Parathyroid adenoma (tissue), 2 donors: ENCODE results near the gene HDAC4.
A peak's percentile ranks its signal among the peaks of the same experiment; 100 is the strongest.

Experiments
- H2AFZ ChIP-seq: fragments of 300-600 bp; sonication (generic); one replicate; pipeline ENCODE4 v1.7.0; 2017; ENCODE audit warnings: antibody characterized with exemption, mild to moderate bottlenecking
- H3K27ac ChIP-seq: fragments of 300-600 bp; sonication (generic); one replicate; pipeline ENCODE4 v1.7.0; 2017
- H3K27me3 ChIP-seq: fragments of 300-600 bp; sonication (generic); one replicate; pipeline ENCODE4 v1.7.0; 2017; ENCODE audit warnings: low read length; ENCODE audit not compliant: control insufficient read depth, insufficient read depth
- H3K36me3 ChIP-seq: fragments of 300-600 bp; sonication (generic); one replicate; pipeline ENCODE4 v1.7.0; 2017; ENCODE audit warnings: low read length; ENCODE audit not compliant: control insufficient read depth, insufficient read depth
- H3K4me1 ChIP-seq: fragments of 300-600 bp; sonication (generic); one replicate; pipeline ENCODE4 v1.7.0; 2017; ENCODE audit warnings: control low read depth
- H3K4me2 ChIP-seq: fragments of 300-600 bp; sonication (generic); one replicate; pipeline ENCODE4 v1.7.0; 2017; ENCODE audit warnings: low read length
- H3K4me3 ChIP-seq: fragments of 300-600 bp; sonication (generic); one replicate; pipeline ENCODE4 v1.7.0; 2017; ENCODE audit warnings: low read depth, low read length
- H3K79me2 ChIP-seq: fragments of 300-600 bp; sonication (generic); one replicate; pipeline ENCODE4 v1.7.0; 2017; ENCODE audit warnings: control low read depth
- H3K9ac ChIP-seq: fragments of 300-600 bp; sonication (generic); one replicate; pipeline ENCODE4 v1.7.0; 2017; ENCODE audit warnings: mild to moderate bottlenecking
- H3K9me3 ChIP-seq: fragments of 300-600 bp; sonication (generic); one replicate; pipeline ENCODE4 v1.7.0; 2017; ENCODE audit warnings: low read length; ENCODE audit not compliant: control insufficient read depth
- CTCF ChIP-seq: fragments of 300-600 bp; sonication (generic); IDR thresholded peaks from one replicate; pipeline ENCODE4 v1.7.0; 2017; ENCODE audit warnings: antibody characterized with exemption, mild to moderate bottlenecking
- donor health status: primary hyperparathyroidism.

The HDAC4 gene

GRCh38 chr2:239311132-239312040 lies 89.4 kb downstream of the HDAC4 start:
- Histone ChIP-seq H3K4me3 (no peak overlapping the region), H3K79me2 (peaks cover 75% of the 10 kb centered on the region), H3K27ac (no peak overlapping the region), H3K9ac (no peak overlapping the region), H3K4me2 (no peak overlapping the region), H3K36me3 (no peaks in the 10 kb centered on the region), H2AFZ (no peak overlapping the region), H3K9me3 (no peaks in the 10 kb centered on the region), H3K27me3 (no peaks in the 10 kb centered on the region), H3K4me1 (no peaks in the 10 kb centered on the region)
- TF ChIP-seq CTCF: no peak

GRCh38 chr2:239310401-239311061 lies 90.3 kb downstream of the HDAC4 start:
- Histone ChIP-seq H3K4me1 (no peaks in the 10 kb centered on the region), H3K9ac (no peak overlapping the region), H3K79me2 (peaks cover 73% of the 10 kb centered on the region), H3K27ac (no peak overlapping the region), H2AFZ (no peak overlapping the region), H3K9me3 (no peaks in the 10 kb centered on the region), H3K4me3 (no peak overlapping the region), H3K4me2 (no peak overlapping the region), H3K27me3 (no peaks in the 10 kb centered on the region), H3K36me3 (no peaks in the 10 kb centered on the region)
- TF ChIP-seq CTCF: no peak

- Histone ChIP-seq H3K36me3 (no peaks in the 10 kb centered on the region), H3K9me3 (no peaks in the 10 kb centered on the region), H3K4me3 (peak overlapping the region; percentile 28), H3K9ac (no peak overlapping the region), H3K79me2 (peaks cover 64% of the 10 kb centered on the region), H3K27me3 (no peaks in the 10 kb centered on the region), H3K4me1 (no peaks in the 10 kb centered on the region), H3K27ac (no peak overlapping the region), H2AFZ (no peak overlapping the region), H3K4me2 (peak overlapping the region; percentile 25)
- no peak for TF ChIP-seq CTCF
Observed at GRCh38 chr2:239309398-239310245, 91.2 kb downstream of the HDAC4 start.

GRCh38 chr2:239308661-239309397 lies 92.0 kb downstream of the HDAC4 start:
- H3K9me3 ChIP-seq: no peaks in the 10 kb centered on the region
- no peaks in the 10 kb centered on the region for H3K4me1 ChIP-seq
- no peaks in the 10 kb centered on the region for H3K27me3 ChIP-seq
- no peaks in the 10 kb centered on the region for H3K36me3 ChIP-seq
- H3K4me3 ChIP-seq: peak overlapping the region; percentile 28
- no peak overlapping the region for H3K9ac ChIP-seq
- H2AFZ ChIP-seq: no peak overlapping the region
- TF ChIP-seq CTCF: no peak
- H3K27ac ChIP-seq: no peak overlapping the region
- peaks cover 63% of the 10 kb centered on the region for H3K79me2 ChIP-seq
- H3K4me2 ChIP-seq: peak overlapping the region; percentile 25
